Fibroblast of villous mesenchyme (primary cell): Measurements from ENCODE around the gene TSGA10IP. TPM values are rescaled to one million over a fixed set of nuclear protein-coding genes. Genes with fewer than 3 reads are reported as not detected.
A peak's percentile ranks its signal among the peaks of the same experiment; 100 is the strongest.

Experiments used
- DNase-seq: peaks from one replicate; pipeline ENCODE4 v3.0.0-alpha.2; 2010; ENCODE audit warnings: low read depth
- H3K4me3 ChIP-seq: 2 replicates; pipeline ENCODE4 v1.5.1; 2011; ENCODE audit warnings: low read depth, mild to moderate bottlenecking, low read length
- total RNA-seq: library from RNA; depleted of rRNA; stranded (reverse); fragments of >200 nt; gene quantifications from 2 replicates; pipeline ENCODE4 v1.2.3, GENCODE V29; 2012
- TF ChIP-seq, protein P1 (sequence below): IDR thresholded peaks from 2 replicates; pipeline ENCODE4 v1.5.1; 2012; ENCODE audit warnings: low read depth, mild to moderate bottlenecking, low read length; ENCODE audit not compliant: insufficient read depth

TSGA10IP gene
- not detected in 2 replicates for total RNA-seq

DNA sequence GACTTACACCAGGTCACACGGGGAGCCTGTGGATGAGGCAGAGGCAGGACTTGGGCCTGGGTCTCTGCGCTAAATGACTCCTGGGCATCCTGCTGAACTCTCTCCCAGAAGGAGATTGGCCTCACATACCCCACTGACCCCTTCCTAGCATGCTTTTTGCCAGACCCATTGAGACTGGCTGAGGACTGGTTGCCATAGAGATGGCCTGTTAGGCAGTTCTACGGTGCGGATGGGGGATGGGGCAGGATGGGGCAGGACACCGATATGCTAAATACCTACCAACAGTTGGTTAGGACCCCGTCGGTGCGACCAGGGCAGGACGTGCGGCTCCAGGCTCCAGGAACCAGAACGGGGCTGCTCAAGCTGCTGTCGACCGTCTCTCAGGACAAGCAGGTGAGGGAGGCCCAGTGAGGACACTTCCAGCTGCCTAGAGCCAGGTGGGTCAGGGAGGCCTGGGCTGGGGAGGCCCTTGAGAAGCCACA lies at the start of gene TSGA10IP:
TSS of gene TSGA10IP (plus strand) at position 51 of the 482 bp plus-strand sequence. CDS start at position 247, 196 bp downstream.
- H3K4me3 ChIP-seq, result no peak within 1 kb of the TSS
- TF ChIP-seq, protein P1, sequence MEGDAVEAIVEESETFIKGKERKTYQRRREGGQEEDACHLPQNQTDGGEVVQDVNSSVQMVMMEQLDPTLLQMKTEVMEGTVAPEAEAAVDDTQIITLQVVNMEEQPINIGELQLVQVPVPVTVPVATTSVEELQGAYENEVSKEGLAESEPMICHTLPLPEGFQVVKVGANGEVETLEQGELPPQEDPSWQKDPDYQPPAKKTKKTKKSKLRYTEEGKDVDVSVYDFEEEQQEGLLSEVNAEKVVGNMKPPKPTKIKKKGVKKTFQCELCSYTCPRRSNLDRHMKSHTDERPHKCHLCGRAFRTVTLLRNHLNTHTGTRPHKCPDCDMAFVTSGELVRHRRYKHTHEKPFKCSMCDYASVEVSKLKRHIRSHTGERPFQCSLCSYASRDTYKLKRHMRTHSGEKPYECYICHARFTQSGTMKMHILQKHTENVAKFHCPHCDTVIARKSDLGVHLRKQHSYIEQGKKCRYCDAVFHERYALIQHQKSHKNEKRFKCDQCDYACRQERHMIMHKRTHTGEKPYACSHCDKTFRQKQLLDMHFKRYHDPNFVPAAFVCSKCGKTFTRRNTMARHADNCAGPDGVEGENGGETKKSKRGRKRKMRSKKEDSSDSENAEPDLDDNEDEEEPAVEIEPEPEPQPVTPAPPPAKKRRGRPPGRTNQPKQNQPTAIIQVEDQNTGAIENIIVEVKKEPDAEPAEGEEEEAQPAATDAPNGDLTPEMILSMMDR, result no peak
- DNase-seq, result no peak

DNA sequence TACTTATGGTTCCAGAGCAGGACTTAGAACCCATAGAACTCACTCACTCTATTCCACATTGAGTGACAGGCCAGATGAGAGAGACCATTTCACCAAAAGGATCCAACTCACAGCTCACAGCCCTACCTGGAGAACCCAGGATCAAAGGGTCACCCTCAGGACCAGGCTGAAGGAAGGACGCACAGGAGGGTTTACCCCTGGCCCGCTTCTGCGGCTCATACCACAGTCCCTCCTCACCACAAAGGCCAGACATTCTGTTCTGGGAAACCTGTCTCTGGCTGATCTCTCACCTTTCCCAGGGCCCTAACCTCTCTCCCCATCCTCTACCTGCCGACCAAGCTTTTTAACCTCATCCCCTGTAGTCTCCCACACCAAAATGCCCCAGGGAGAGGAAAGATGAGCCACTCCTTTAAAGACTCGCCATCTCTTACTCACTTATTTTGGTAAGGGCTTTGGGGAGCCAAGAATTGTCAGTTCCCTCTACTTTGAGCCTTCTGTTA lies 49.7 kb upstream of the TSGA10IP start:
- no peak for DNase-seq
- TF ChIP-seq, protein P1, result no peak
- H3K4me3 ChIP-seq, result no peak overlapping the region

DNA sequence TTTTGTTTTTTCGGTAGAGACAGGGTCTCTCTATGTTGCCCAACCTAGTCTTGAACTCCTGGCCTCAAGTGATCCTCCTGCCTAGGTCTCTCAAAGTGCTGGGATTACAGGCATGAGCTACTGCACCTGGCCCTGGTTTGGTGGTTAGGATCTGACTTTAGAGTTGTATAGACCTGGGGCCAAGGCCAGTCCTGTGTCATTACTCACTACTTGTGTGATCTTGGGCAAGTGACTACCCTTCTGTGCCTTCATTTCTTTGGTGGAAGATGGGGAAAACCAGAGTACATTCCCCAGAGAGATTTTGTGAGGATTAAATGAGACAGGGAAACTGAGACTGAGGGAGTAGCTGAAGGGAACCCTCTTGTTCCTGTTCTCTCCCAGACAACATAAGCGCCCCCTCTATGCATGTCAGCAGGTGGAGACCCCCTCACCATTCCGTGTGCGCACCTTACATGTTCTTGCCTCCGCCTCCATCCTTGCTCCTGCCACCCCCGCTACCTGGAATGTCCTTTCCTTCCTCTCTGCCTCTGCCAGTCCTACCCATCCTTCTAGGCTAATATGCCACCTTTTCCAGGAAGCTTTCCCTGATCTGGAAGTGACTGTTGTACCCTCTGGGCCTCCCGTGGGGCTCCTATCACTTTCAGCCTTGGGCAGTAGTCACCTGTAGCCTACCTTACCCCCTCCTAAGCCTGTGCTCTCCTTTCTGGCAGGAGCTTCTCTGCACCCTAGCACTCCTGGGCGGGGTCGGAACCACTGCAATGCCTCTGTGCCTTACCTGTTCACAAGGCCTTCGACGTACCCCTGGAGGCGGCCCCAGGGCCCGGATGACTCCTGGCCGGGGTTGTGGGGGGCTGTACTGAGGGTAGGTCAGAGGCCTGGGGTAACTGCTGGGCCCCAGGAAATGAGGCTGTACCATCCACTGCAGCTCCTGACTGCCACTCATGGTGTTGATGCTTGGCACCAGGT lies 49.0 kb upstream of the TSGA10IP start:
- TF ChIP-seq, protein P1, result no peak
- no peak for DNase-seq
- no peak overlapping the region for H3K4me3 ChIP-seq

DNA sequence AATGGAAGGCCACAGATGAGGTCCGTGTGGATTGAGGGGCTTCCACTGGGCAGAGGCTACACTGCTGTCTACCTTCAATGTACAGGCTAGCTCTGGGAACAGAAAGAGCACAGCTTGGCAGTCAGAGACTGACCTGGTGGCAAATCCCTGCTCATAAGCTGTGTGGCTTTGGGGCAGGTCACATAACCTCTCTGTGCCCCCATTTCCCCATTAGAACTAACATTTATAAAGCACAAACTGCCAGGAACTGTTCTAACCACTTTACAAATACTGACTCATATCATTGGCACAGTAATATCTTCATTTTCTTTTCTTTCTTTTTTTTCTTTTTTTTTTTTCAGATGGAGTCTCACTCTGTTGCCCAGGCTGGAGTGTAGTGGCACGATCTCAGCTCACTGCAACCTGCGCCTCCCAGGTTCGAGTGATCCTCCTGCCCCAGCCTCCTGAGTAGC lies 48.2 kb upstream of the TSGA10IP start:
- H3K4me3 ChIP-seq, result no peak overlapping the region
- DNase-seq, result no peak
- TF ChIP-seq, protein P1, result no peak

DNA sequence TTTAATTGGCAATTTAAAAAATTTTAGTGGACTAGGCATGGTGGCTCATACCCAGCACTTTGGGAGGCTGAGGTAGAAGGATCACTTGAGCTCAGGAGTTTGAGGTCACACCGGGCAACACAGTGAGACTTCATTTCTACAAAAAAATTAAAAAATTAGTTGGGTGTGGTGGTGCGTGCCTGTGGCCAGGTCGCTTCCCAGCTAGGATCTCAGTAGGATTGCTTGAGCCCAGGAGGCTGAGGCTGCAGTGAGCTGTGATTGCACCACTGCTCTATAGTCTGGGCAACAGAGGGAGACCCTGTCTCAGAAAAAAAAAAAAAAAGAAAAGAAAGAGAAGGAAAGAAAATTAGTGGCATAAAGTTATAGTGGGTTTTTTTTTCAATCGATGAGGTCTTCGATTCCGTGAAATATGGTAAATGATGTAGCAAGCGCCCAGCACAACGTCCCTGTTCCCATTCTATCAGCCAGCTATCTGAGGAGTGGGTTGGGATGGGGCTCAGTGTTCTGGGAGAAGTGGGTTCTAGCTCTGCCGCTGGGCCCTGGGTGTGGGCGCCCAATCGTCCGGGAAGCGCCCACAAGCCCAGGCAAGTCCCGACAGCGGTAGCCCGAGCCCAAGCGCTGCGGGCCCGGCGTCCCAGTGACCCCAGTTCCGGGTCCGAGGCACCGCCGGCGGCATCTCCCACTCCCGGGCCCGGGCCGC lies 46.5 kb upstream of the TSGA10IP start:
- peak overlapping the region; percentile 84 for H3K4me3 ChIP-seq
- TF ChIP-seq, protein P1, result no peak
- no peak for DNase-seq

DNA sequence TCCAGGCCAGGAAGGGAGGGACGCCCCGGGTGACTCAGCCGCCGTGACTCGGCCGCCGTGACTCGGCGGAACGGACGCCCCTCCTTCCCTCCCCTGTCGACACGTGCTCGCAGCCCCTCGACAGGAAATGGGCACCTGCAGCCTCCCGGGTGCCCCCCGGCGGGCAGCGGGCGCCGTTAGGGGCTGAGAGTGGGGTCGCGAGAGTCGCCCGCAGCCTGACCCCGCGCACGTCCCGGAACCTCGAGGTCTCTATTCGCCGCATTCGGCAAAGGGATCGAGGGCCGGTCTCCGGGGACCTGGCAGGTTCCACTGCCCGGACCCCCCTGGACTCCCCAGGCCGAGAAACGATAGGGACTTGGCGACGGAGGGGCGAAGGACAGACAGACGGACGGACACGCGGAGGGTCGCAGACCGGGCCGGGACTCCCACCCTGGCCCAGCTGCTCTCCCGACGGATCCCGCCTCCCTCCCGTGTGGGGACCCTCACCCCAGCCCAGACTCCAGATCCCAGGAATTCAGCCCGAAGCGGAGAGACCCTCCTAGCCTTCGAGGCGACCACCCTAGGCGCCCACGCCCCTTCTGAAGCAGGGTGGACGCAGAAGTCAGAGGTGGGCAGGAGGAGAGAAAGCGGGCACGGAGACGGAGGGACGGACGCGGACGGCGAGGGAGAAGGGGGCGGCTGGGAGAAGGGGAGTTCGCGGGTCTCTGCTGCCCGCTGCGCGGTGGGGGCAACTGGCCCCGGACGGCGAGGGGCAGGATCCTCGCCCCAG lies 45.7 kb upstream of the TSGA10IP start:
- DNase-seq, result peak; percentile 82
- TF ChIP-seq, protein P1, result no peak
- peak overlapping the region; percentile 84 for H3K4me3 ChIP-seq
